WTC11 (cell line): ENCODE data around the gene AVP.

Experiments
- CREB1 ChIP-seq: sonication (generic); formaldehyde crosslinking; IDR thresholded peaks from 2 replicates; pipeline ENCODE4 v1.8.0; 2023; ENCODE audit warnings: mild to moderate bottlenecking, missing genetic modification reagents
- CTCF ChIP-seq: fragments of 200-600 bp; IDR thresholded peaks from 2 replicates; pipeline ENCODE4 v1.8.0; 2022; ENCODE audit warnings: antibody characterized with exemption
- FOXP1 ChIP-seq: sonication (generic); formaldehyde crosslinking; IDR thresholded peaks from 2 replicates; pipeline ENCODE4 v1.8.0; 2022; ENCODE audit warnings: missing genetic modification reagents, mild to moderate bottlenecking, moderate library complexity, borderline replicate concordance
- JUN ChIP-seq: sonication (generic); formaldehyde crosslinking; IDR thresholded peaks from 2 replicates; pipeline ENCODE4 v1.8.0; 2023; ENCODE audit warnings: mild to moderate bottlenecking, missing genetic modification reagents
- MYBL2 ChIP-seq: sonication (generic); formaldehyde crosslinking; IDR thresholded peaks from 2 replicates; pipeline ENCODE4 v1.8.1; 2023; ENCODE audit warnings: mild to moderate bottlenecking, moderate library complexity, missing genetic modification reagents
- SP1 ChIP-seq: sonication (generic); formaldehyde crosslinking; conservative IDR thresholded peaks from 2 replicates; pipeline ENCODE4 v1.8.1; 2022; ENCODE audit warnings: missing genetic modification reagents
- TEAD1 ChIP-seq: sonication (generic); formaldehyde crosslinking; IDR thresholded peaks from 2 replicates; pipeline ENCODE4 v1.8.0; 2022; ENCODE audit warnings: mild to moderate bottlenecking, missing genetic modification reagents
- USF1 ChIP-seq: sonication (generic); formaldehyde crosslinking; IDR thresholded peaks from 2 replicates; pipeline ENCODE4 v1.8.0; 2022; ENCODE audit warnings: mild to moderate bottlenecking, missing genetic modification reagents
- TF ChIP-seq, protein P1 (sequence below): sonication (generic); formaldehyde crosslinking; IDR thresholded peaks from 2 replicates; pipeline ENCODE4 v1.8.1; 2023; ENCODE audit warnings: mild to moderate bottlenecking, missing genetic modification reagents, moderate library complexity
- TF ChIP-seq, protein P2 (sequence below): sonication (generic); formaldehyde crosslinking; conservative IDR thresholded peaks from 2 replicates; pipeline ENCODE4 v1.8.1; 2022; ENCODE audit warnings: mild to moderate bottlenecking, missing genetic modification reagents
- TF ChIP-seq, protein P3 (sequence below): fragments of 250-450 bp; sonication (Bioruptor Pico); IDR thresholded peaks from 2 replicates; pipeline ENCODE4 v2.1.2; 2022; ENCODE audit warnings: mild to moderate bottlenecking, moderate library complexity

- peak; percentile 72 for TF ChIP-seq CTCF
- TF ChIP-seq, protein P1, sequence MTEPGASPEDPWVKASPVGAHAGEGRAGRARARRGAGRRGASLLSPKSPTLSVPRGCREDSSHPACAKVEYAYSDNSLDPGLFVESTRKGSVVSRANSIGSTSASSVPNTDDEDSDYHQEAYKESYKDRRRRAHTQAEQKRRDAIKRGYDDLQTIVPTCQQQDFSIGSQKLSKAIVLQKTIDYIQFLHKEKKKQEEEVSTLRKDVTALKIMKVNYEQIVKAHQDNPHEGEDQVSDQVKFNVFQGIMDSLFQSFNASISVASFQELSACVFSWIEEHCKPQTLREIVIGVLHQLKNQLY: no peak
- no peak for TF ChIP-seq TEAD1
- TF ChIP-seq, protein P2, sequence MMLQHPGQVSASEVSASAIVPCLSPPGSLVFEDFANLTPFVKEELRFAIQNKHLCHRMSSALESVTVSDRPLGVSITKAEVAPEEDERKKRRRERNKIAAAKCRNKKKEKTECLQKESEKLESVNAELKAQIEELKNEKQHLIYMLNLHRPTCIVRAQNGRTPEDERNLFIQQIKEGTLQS (CRISPR knock-in tag): no peak
- TF ChIP-seq CREB1 (CRISPR knock-in tag): no peak
- TF ChIP-seq, protein P3, sequence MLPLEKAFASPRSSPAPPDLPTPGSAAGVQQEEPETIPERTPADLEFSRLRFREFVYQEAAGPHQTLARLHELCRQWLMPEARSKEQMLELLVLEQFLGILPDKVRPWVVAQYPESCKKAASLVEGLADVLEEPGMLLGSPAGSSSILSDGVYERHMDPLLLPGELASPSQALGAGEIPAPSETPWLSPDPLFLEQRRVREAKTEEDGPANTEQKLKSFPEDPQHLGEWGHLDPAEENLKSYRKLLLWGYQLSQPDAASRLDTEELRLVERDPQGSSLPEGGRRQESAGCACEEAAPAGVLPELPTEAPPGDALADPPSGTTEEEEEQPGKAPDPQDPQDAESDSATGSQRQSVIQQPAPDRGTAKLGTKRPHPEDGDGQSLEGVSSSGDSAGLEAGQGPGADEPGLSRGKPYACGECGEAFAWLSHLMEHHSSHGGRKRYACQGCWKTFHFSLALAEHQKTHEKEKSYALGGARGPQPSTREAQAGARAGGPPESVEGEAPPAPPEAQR: no peak
- no peak for TF ChIP-seq JUN
- TF ChIP-seq SP1 (CRISPR knock-in tag): no peak
- TF ChIP-seq USF1 (CRISPR knock-in tag): no peak
- TF ChIP-seq FOXP1: no peak
- TF ChIP-seq MYBL2 (CRISPR knock-in tag): no peak
These were observed 30.9 kb upstream of the AVP start for GRCh38 chr20:3115190-3116107.
